ENCODE measurements around the gene LARP4B.

DNA sequence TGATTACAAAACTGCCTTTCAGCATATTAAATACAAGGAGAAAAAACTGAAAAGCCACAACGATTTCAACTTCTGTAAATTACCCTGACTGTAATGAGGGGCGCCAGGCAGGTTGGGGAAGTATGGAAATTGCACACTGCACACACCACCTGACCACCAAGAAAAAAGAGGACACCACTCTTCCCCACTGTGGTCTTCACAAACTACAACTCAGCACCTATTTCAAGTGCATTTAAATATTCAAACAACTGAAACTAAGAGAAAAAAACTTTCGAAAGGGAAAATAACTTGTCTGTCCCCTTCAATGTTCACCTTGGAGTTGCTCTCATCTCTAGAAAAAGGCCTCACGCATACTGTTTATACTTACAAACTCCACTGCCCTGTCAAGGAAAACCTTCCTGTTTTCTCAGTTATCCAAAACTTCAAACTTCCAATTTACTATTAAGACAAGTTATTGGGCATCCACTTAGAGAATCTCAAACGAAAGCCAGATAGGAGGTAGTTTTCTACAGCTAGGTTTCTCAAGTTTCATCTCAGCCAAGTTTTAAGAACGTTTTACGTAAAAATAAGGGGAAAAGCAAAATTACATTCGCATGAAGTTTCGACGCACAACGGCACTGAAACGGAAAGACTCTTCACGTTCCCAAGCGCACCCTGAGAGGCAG lies 1.4 kb downstream of the LARP4B start:
- TF ChIP-seq, protein P1, sequence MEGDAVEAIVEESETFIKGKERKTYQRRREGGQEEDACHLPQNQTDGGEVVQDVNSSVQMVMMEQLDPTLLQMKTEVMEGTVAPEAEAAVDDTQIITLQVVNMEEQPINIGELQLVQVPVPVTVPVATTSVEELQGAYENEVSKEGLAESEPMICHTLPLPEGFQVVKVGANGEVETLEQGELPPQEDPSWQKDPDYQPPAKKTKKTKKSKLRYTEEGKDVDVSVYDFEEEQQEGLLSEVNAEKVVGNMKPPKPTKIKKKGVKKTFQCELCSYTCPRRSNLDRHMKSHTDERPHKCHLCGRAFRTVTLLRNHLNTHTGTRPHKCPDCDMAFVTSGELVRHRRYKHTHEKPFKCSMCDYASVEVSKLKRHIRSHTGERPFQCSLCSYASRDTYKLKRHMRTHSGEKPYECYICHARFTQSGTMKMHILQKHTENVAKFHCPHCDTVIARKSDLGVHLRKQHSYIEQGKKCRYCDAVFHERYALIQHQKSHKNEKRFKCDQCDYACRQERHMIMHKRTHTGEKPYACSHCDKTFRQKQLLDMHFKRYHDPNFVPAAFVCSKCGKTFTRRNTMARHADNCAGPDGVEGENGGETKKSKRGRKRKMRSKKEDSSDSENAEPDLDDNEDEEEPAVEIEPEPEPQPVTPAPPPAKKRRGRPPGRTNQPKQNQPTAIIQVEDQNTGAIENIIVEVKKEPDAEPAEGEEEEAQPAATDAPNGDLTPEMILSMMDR (IDR thresholded peaks at IDR 0.05; ENCODE audit: low read length) = no peak
- TF ChIP-seq EZH2 (optimal IDR thresholded peaks at IDR 0.05; ENCODE audit: low read depth, low read length) = no peak

All from MM.1S (cell line).